ENCODE data around the gene FGGY.

The FGGY gene

GRCh38 chr1:59751801-59752200, 454.9 kb downstream of the FGGY start:
- DNase-seq = no peak

- no peak for DNase-seq
These were observed 455.9 kb downstream of the FGGY start for GRCh38 chr1:59752556-59753414.

GRCh38 chr1:59755069-59755685, 458.3 kb downstream of the FGGY start:
- DNase-seq = no peak

- DNase-seq = no peak
These were observed 460.4 kb downstream of the FGGY start for GRCh38 chr1:59757197-59757747.

- peak; percentile 70 for DNase-seq
These were observed 462.4 kb downstream of the FGGY start for GRCh38 chr1:59759156-59759925.

GRCh38 chr1:59761443-59761842, 464.5 kb downstream of the FGGY start:
- no peak for DNase-seq

- no peak for DNase-seq
These were observed 466.5 kb downstream of the FGGY start for GRCh38 chr1:59763418-59763817.

GRCh38 chr1:59765011-59765730, 468.3 kb downstream of the FGGY start:
- DNase-seq = peak; percentile 92

GRCh38 chr1:59766227-59766855, 469.4 kb downstream of the FGGY start:
- no peak for DNase-seq

- no peak for DNase-seq
These were observed 470.2 kb downstream of the FGGY start for GRCh38 chr1:59767119-59767518.

- DNase-seq = no peak
These were observed 472.2 kb downstream of the FGGY start for GRCh38 chr1:59768792-59769735.

- no peak for DNase-seq
These were observed 472.8 kb downstream of the FGGY start for GRCh38 chr1:59769736-59770095.

- no peak for DNase-seq
These were observed 474.5 kb downstream of the FGGY start for GRCh38 chr1:59771361-59771760.

- no peak for DNase-seq
These were observed 478.6 kb downstream of the FGGY start for GRCh38 chr1:59775480-59775879.

GRCh38 chr1:59776960-59777852, 480.3 kb downstream of the FGGY start:
- DNase-seq = no peak

GRCh38 chr1:59779949-59780348, 483.1 kb downstream of the FGGY start:
- DNase-seq = no peak

- DNase-seq = no peak
These were observed 491.9 kb downstream of the FGGY start for GRCh38 chr1:59788825-59789224.

GRCh38 chr1:59798600-59798999, 501.7 kb downstream of the FGGY start:
- no peak for DNase-seq

- no peak for DNase-seq
These were observed 506.7 kb downstream of the FGGY start for GRCh38 chr1:59803458-59804038.

- no peak for DNase-seq
These were observed 507.4 kb downstream of the FGGY start for GRCh38 chr1:59804301-59804700.

Measured in NCI-H526 treated with DMSO at 0.1 percent for 48 hours (cell line).